Subcutaneous adipose tissue (tissue), 4 donors: ENCODE data around the gene ROPN1. TPM values are rescaled to one million over a fixed set of nuclear protein-coding genes. Genes with fewer than 3 reads are reported as not detected.

Source experiments
- CTCF ChIP-seq: fragments of 450-650 bp; IDR thresholded peaks from one replicate; pipeline ENCODE4 v1.5.1; 2016; ENCODE audit warnings: low read depth, mild to moderate bottlenecking, control low read depth, antibody characterized with exemption, moderate library complexity
- total RNA-seq, 4 donors: library from RNA; depleted of rRNA; stranded (reverse); fragments of >200 nt; gene quantifications; one replicate each; pipeline ENCODE4 v1.1.0, GENCODE V29; 2016

Gene ROPN1
- total RNA-seq, 4 donors from 2014 or later, result not detected

- TF ChIP-seq CTCF, result no peak
Observed at GRCh38 chr3:124033360-124034015, 41.6 kb upstream of the ROPN1 start, which contains the start of gene KALRN. KALRN (plus strand) TSS chr3:124033369.

DNA sequence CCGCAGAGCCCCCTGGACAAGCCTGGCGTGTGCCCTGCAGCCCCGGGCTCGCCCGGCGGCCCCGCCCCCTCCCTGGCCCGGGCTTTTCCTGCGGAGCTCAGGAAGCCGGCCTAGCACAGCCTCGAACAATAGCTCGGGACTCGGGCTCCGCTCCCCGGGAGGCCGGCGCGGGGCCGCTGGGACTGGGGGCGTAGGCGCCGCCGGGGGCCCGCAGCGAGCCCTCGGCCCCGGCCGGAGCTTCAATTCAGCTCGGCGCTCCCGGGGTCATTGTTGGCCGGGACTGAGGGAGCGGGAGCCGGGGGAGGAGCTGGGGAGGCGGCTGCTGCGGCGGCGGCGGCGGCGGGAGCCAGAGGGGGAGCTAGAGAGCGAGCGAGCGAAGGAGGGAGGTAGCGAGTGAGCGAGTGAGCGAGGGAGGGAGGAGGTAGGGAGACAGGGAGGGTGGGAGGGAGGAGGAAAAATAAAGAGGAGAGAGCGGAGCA, 41.0 kb upstream of the ROPN1 start:
- no peak for TF ChIP-seq CTCF

DNA sequence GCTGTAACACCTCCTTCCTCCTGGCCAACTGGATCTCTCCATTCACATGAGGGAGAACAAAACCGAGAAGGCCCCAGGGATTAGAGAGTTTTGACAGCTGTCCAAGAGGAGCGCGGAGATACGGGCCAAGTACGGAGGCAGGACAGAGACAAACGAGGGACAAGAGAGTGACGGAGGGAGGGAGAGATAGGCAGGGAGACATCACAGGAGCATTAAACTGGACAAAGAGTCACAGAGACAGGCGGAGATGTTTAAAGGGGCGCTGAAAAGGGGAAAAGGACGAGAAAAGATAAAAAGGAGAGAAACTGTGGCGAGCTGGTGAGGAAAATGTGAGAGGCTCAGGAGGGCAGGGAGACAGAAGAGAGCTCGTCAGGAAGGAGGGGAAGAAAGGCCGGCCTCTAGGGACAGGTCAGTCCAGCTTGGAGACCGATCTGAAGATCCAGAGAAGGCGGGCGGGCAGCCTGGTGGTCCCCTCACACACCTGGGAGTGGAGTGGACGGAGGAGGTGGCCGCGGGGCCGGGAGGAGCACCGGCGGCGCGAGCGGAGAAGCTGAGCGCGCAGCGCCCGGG, 40.5 kb upstream of the ROPN1 start:
- no peak for TF ChIP-seq CTCF

- no peak for TF ChIP-seq CTCF
Observed at GRCh38 chr3:124026516-124026915, 34.6 kb upstream of the ROPN1 start.

GRCh38 chr3:124019291-124019690, 27.4 kb upstream of the ROPN1 start:
- no peak for TF ChIP-seq CTCF

GRCh38 chr3:124014366-124014942, 22.5 kb upstream of the ROPN1 start:
- no peak for TF ChIP-seq CTCF

- TF ChIP-seq CTCF, result no peak
Observed at GRCh38 chr3:124007186-124007585, 15.3 kb upstream of the ROPN1 start.
